ENCODE data around the gene MMADHC. TPM values are rescaled to one million over a fixed set of nuclear protein-coding genes. Genes with fewer than 3 reads are reported as not detected.

Gene MMADHC
- total RNA-seq, 1 donor = 187 TPM

DNA sequence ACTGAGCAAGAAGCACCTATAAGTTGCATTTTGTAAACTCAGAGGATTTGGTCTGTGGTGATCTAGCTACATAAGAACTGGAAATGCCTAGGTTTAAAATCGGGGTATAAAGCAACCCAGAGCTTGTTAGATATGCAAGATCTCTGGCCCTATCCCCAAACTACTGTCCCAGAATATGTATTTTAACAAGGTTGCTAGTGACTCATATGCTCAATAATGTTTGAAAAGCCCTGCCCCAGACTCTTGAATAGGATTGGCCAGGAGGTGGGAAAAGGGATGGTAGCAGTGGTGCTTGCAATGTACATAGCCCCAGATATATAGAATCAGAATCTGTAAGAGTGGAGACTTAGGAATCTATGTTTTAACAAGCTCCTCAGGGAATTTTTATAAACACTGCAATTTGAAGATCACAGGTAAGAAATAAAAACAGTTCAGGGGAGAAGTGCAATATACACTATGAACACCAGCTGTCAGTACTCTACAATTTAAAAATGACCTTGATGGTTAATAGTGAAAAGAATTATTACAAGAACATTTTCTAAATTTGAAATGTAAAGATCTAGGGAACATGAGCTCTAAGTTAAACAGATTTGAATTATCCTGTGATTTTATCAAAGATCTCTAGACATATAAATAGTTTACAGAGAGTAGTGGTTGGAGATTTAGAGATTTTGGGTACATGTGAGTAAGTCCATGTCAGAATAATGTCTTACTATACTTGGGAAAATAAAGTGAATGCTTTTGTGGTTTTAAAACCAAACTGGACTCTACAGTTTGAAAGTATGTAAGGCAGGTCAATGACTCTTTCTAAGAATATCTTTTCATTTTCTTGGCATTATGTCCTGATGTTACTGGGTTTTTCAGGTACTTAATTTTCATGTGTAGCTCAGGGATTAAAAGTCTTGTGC, 7.7 kb upstream of the MMADHC start:
- no peaks in the 10 kb centered on the region for H3K27me3 ChIP-seq (ENCODE audit: insufficient read depth, low read length)
- peaks cover 2% of the 10 kb centered on the region for H3K79me2 ChIP-seq (ENCODE audit: insufficient read depth, low read length)
- no peaks in the 10 kb centered on the region for H3K36me3 ChIP-seq (ENCODE audit: insufficient read depth, low read length)
- DNase-seq (ENCODE audit: insufficient read length, low spot score, missing footprints) = peak; percentile 36
- H4K20me1 ChIP-seq (ENCODE audit: insufficient read depth, low read length) = no peaks in the 10 kb centered on the region
- H2AFZ ChIP-seq (ENCODE audit: low read length) = no peak overlapping the region
- H3K9me3 ChIP-seq (ENCODE audit: low read depth, low read length) = no peaks in the 10 kb centered on the region
- H3K27ac ChIP-seq (ENCODE audit: low read depth, low read length) = no peak overlapping the region
- H3K4me3 ChIP-seq (ENCODE audit: insufficient read depth, low read length) = no peak overlapping the region
- peaks cover 24% of the 10 kb centered on the region for H3K4me1 ChIP-seq (ENCODE audit: insufficient read depth, low read length)
- TF ChIP-seq CTCF (IDR thresholded peaks at IDR 0.05; ENCODE audit: extremely low read depth, low read depth, low read length) = peak; percentile 57
- no peak overlapping the region for H3K4me2 ChIP-seq (ENCODE audit: insufficient read depth, low read length)

DNA sequence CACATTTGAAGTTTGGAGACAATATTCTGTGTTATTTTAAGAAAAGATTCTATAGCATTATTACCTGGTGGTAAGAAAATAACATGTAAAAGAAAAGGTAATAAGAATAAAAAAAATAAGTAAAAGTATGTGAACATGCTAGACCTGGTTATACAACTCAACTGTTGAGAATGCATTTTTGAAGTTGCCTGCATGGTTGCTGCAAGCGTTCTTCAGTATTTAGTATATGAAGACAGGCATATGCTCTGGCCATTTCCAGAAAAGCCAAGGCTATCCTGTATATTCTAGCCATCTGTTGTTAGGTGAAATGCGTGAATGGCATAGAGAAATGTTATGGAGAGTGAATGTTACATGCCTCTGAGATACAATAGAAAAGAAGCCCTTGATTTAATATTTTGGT, 6.8 kb upstream of the MMADHC start:
- H3K36me3 ChIP-seq (ENCODE audit: insufficient read depth, low read length) = no peaks in the 10 kb centered on the region
- H4K20me1 ChIP-seq (ENCODE audit: insufficient read depth, low read length) = no peaks in the 10 kb centered on the region
- no peak for TF ChIP-seq CTCF (IDR thresholded peaks at IDR 0.05; ENCODE audit: extremely low read depth, low read depth, low read length)
- DNase-seq (ENCODE audit: insufficient read length, low spot score, missing footprints) = no peak
- H3K27ac ChIP-seq (ENCODE audit: low read depth, low read length) = no peak overlapping the region
- H3K4me2 ChIP-seq (ENCODE audit: insufficient read depth, low read length) = no peak overlapping the region
- H3K4me3 ChIP-seq (ENCODE audit: insufficient read depth, low read length) = no peak overlapping the region
- no peaks in the 10 kb centered on the region for H3K27me3 ChIP-seq (ENCODE audit: insufficient read depth, low read length)
- H2AFZ ChIP-seq (ENCODE audit: low read length) = no peak overlapping the region
- peaks cover 24% of the 10 kb centered on the region for H3K4me1 ChIP-seq (ENCODE audit: insufficient read depth, low read length)
- no peaks in the 10 kb centered on the region for H3K9me3 ChIP-seq (ENCODE audit: low read depth, low read length)
- peaks cover 2% of the 10 kb centered on the region for H3K79me2 ChIP-seq (ENCODE audit: insufficient read depth, low read length)

- TF ChIP-seq CTCF (IDR thresholded peaks at IDR 0.05; ENCODE audit: extremely low read depth, low read depth, low read length) = no peak
- Histone ChIP-seq H4K20me1 (ENCODE audit: insufficient read depth, low read length) (peaks cover 16% of the 10 kb centered on the region), H3K4me1 (ENCODE audit: insufficient read depth, low read length) (peaks cover 23% of the 10 kb centered on the region), H3K79me2 (ENCODE audit: insufficient read depth, low read length) (peaks cover 48% of the 10 kb centered on the region), H3K27me3 (ENCODE audit: insufficient read depth, low read length) (no peaks in the 10 kb centered on the region), H3K4me3 (ENCODE audit: insufficient read depth, low read length) (peak overlapping the region; percentile 96), H3K4me2 (ENCODE audit: insufficient read depth, low read length) (peak overlapping the region; percentile 85), H2AFZ (ENCODE audit: low read length) (peak overlapping the region; percentile 98), H3K36me3 (ENCODE audit: insufficient read depth, low read length) (peaks cover 18% of the 10 kb centered on the region), H3K9me3 (ENCODE audit: low read depth, low read length) (no peaks in the 10 kb centered on the region), H3K27ac (ENCODE audit: low read depth, low read length) (peak overlapping the region; percentile 100)
- DNase-seq (ENCODE audit: insufficient read length, low spot score, missing footprints) = no peak
These were observed 444 bp upstream of the MMADHC start for GRCh38 chr2:149587950-149588487.

- peak overlapping the region; percentile 85 for H3K4me2 ChIP-seq (ENCODE audit: insufficient read depth, low read length)
- DNase-seq (ENCODE audit: insufficient read length, low spot score, missing footprints) = no peak
- H3K9me3 ChIP-seq (ENCODE audit: low read depth, low read length) = no peaks in the 10 kb centered on the region
- H3K4me3 ChIP-seq (ENCODE audit: insufficient read depth, low read length) = peak overlapping the region; percentile 96
- H3K36me3 ChIP-seq (ENCODE audit: insufficient read depth, low read length) = peaks cover 24% of the 10 kb centered on the region
- H3K4me1 ChIP-seq (ENCODE audit: insufficient read depth, low read length) = peaks cover 23% of the 10 kb centered on the region
- H3K79me2 ChIP-seq (ENCODE audit: insufficient read depth, low read length) = peaks cover 58% of the 10 kb centered on the region
- no peak for TF ChIP-seq CTCF (IDR thresholded peaks at IDR 0.05; ENCODE audit: extremely low read depth, low read depth, low read length)
- H4K20me1 ChIP-seq (ENCODE audit: insufficient read depth, low read length) = peaks cover 16% of the 10 kb centered on the region
- peak overlapping the region; percentile 98 for H2AFZ ChIP-seq (ENCODE audit: low read length)
- peak overlapping the region; percentile 100 for H3K27ac ChIP-seq (ENCODE audit: low read depth, low read length)
- H3K27me3 ChIP-seq (ENCODE audit: insufficient read depth, low read length) = no peaks in the 10 kb centered on the region
These were observed 716 bp downstream of the MMADHC start for GRCh38 chr2:149586898-149587219.
